Ascending aorta (tissue), 2 donors: Measurements from ENCODE around the gene DNAJC6. TPM values are rescaled to one million over a fixed set of nuclear protein-coding genes. Genes with fewer than 3 reads are reported as not detected.

ENCODE experiments used
- DNase-seq, 2 donors: peaks; one replicate each; pipeline ENCODE4 v3.0.0-alpha.2; 2019; ENCODE audit warnings: low spot score in 2 of 2
- H3K27ac ChIP-seq, 2 donors: fragments of 200-600 bp; sonication (generic); one replicate each; pipeline ENCODE4 v1.5.1; 2016 to 2017; ENCODE audit warnings: mild to moderate bottlenecking in 1 of 2
- H3K27me3 ChIP-seq: fragments of 200-600 bp; sonication (generic); one replicate; pipeline ENCODE4 v1.5.1; 2017
- H3K36me3 ChIP-seq, 2 donors: fragments of 200-600 bp; sonication (generic); one replicate each; pipeline ENCODE4 v1.5.1; 2016
- H3K4me1 ChIP-seq, 2 donors: fragments of 200-600 bp; sonication (generic); one replicate each; pipeline ENCODE4 v1.5.1; 2016 to 2017; ENCODE audit warnings: mild to moderate bottlenecking in 1 of 2
- H3K4me3 ChIP-seq, 2 donors: fragments of 200-600 bp; sonication (generic); one replicate each; pipeline ENCODE4 v1.5.1; 2016 to 2017; ENCODE audit warnings: mild to moderate bottlenecking in 1 of 2
- H3K9me3 ChIP-seq, 2 donors: fragments of 200-600 bp; sonication (generic); one replicate each; pipeline ENCODE4 v1.5.1; 2016
- CTCF ChIP-seq, 3 experiments: fragments of 200-600 bp in 2 of 3; fragments of 450-650 bp in 1 of 3; sonication (generic) in 2 of 3; IDR thresholded peaks; one replicate each; pipeline ENCODE4 v1.5.1; 2016 to 2019; ENCODE audit warnings: antibody characterized with exemption in 3 of 3, mild to moderate bottlenecking in 1 of 3, moderate library complexity in 1 of 3
- intact Hi-C: fragments of 100-400 bp; cut with DNase I; formaldehyde crosslinking; loops from one replicate; pipeline ENCODE4 v1.15.1; 2023
- total RNA-seq: library from RNA; depleted of rRNA; stranded (reverse); fragments of >200 nt; gene quantifications from one replicate; pipeline ENCODE4 v1.1.0, GENCODE V29; 2016

Gene DNAJC6
- total RNA-seq, 1 donor from 2014 or later, result 0.21 TPM

GRCh38 chr1:65417729-65418128, 108.4 kb downstream of the DNAJC6 start:
- no peak overlapping the region for H3K27ac ChIP-seq
- TF ChIP-seq CTCF (IDR thresholded peaks at IDR 0.05), result no peak
- H3K9me3 ChIP-seq, result no peaks in the 10 kb centered on the region
- H3K36me3 ChIP-seq, result no peaks in the 10 kb centered on the region
- intact Hi-C loops, result no loop called here
- no peak overlapping the region for H3K4me3 ChIP-seq
- H3K4me1 ChIP-seq, result peaks cover 4 to 8% of the 10 kb centered on the region in 2 donors
- DNase-seq, result no peak
- no peaks in the 10 kb centered on the region for H3K27me3 ChIP-seq

- DNase-seq, result no peak
- H3K4me3 ChIP-seq, result no peak overlapping the region
- no peaks in the 10 kb centered on the region for H3K27me3 ChIP-seq
- intact Hi-C loops, result no loop called here
- H3K4me1 ChIP-seq, result peaks cover 4 to 9% of the 10 kb centered on the region in 2 donors
- no peak for TF ChIP-seq CTCF (IDR thresholded peaks at IDR 0.05)
- H3K27ac ChIP-seq, result peak overlapping the region in 1 of 2 donors; percentile 82
- no peaks in the 10 kb centered on the region for H3K36me3 ChIP-seq
- H3K9me3 ChIP-seq, result no peaks in the 10 kb centered on the region
Measured at GRCh38 chr1:65418522-65419185, 109.3 kb downstream of the DNAJC6 start.

- no peaks in the 10 kb centered on the region for H3K36me3 ChIP-seq
- H3K4me1 ChIP-seq, result peaks cover 4 to 19% of the 10 kb centered on the region in 2 donors
- peak overlapping the region; percentile 85 to 93 for H3K4me3 ChIP-seq
- H3K27ac ChIP-seq, result peak overlapping the region; percentile 96 to 99
- H3K9me3 ChIP-seq, result no peaks in the 10 kb centered on the region
- no peaks in the 10 kb centered on the region for H3K27me3 ChIP-seq
- DNase-seq, result peak; percentile 93 to 99
- intact Hi-C loops, result loop anchor here (2.0 to 10.0 kb wide), 4 partner anchors 165 to 1828 kb away; partner anchors contain the start of gene PGM1
- TF ChIP-seq CTCF (IDR thresholded peaks at IDR 0.05), result no peak
Measured at GRCh38 chr1:65419681-65420589, 110.6 kb downstream of the DNAJC6 start.

- intact Hi-C loops, result loop anchor here (2.0 to 10.0 kb wide), 4 partner anchors 166 to 1828 kb away; partner anchors contain the start of gene PGM1
- no peaks in the 10 kb centered on the region for H3K9me3 ChIP-seq
- H3K4me3 ChIP-seq, result peak within 1 kb of the TSS; percentile 85 to 93
- H3K4me1 ChIP-seq, result peaks cover 4 to 22% of the 10 kb centered on the region in 2 donors
- peak within 1 kb of the TSS; percentile 96 to 99 for H3K27ac ChIP-seq
- H3K27me3 ChIP-seq, result no peaks in the 10 kb centered on the region
- peaks cover 2 to 3% of the 10 kb centered on the region in 2 donors for H3K36me3 ChIP-seq
- no peak for DNase-seq
- no peak for TF ChIP-seq CTCF (IDR thresholded peaks at IDR 0.05)
Measured at GRCh38 chr1:65420590-65421350, 111.4 kb downstream of the DNAJC6 start, which contains the start of the genes LEPR and LEPROT. Gene LEPR (plus strand): TSS chr1:65420668. CDS start chr1:65565566, 144,898 bp downstream. Gene LEPROT (plus strand): TSS chr1:65420668. CDS start chr1:65420725, 57 bp downstream.
